Measurements from ENCODE around the gene DDX3X. TPM values are rescaled to one million over a fixed set of nuclear protein-coding genes. Genes with fewer than 3 reads are reported as not detected.

DDX3X gene
- total and polyA plus RNA-seq, 2 donors (not counting 1 experiment from before 2014, with no cell fraction given), result 97.6 to 216 TPM

DNA sequence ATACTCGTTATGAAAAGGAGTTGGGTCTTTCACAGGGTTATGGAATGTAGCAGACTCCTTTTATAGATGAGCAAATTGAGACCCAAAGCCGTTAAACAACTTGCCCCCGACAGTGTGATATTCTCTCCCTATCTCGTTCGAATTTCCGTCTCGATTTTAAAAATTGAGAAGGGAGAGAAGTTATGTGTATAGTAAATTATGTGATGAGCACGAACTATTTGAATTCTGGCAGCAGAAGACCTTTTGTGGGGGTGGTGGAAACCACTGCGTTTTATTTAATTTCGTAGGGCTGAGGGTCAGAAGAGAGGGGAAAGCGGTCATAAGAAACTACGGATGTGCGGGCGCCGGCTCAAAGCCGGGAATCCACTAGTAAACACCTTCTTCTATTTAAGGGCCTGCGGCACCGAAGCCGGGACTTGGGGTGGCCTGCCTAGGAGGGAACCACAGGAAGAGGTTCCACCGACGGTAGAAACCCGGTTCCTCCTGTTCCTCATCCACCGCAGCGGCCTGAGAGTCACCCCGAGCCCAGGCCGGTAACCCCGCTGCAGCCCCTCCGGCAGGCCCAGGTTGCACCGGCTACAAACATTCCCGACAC, 1.5 kb upstream of the DDX3X start:
- DNase-seq (ENCODE audit: low read depth in 2 of 2), result peak; percentile 37 to 61
- peak overlapping the region; percentile 93 for H3K4me2 ChIP-seq (ENCODE audit: extremely low read depth, insufficient read depth, low read length)
- no peaks in the 10 kb centered on the region for H3K27me3 ChIP-seq (ENCODE audit: control insufficient read depth, insufficient read depth, low read length)
- peak overlapping the region; percentile 40 to 98 (median 72) for H3K4me3 ChIP-seq (replicated peaks in 1 of 4; ENCODE audit: control extremely low read depth in 1 of 4, insufficient read depth in 1 of 4, low read depth in 3 of 4, low read length in 4 of 4)
- H2AFZ ChIP-seq (ENCODE audit: low read length), result no peak overlapping the region
- H3K27ac ChIP-seq (ENCODE audit: insufficient read depth, low read length), result peak overlapping the region; percentile 100
- peaks cover 34% of the 10 kb centered on the region for H3K79me2 ChIP-seq (ENCODE audit: control insufficient read depth, insufficient read depth, low read length)
- no peak for TF ChIP-seq EZH2 (IDR thresholded peaks at IDR 0.05; ENCODE audit: low read length, missing control alignments)
- TF ChIP-seq CTCF (conservative IDR thresholded peaks at IDR 0.05 in 1 of 2, IDR thresholded peaks at IDR 0.05 in 1 of 2; ENCODE audit: low read depth in 1 of 2, low read length in 2 of 2), result no peak
- H3K9me3 ChIP-seq (ENCODE audit: control insufficient read depth, insufficient read depth, low read depth, low read length), result no peaks in the 10 kb centered on the region
- H3K4me1 ChIP-seq (ENCODE audit: control insufficient read depth, extremely low read depth, insufficient read depth, low read length), result no peaks in the 10 kb centered on the region
- H3K9ac ChIP-seq (ENCODE audit: insufficient read depth, low read length), result peak overlapping the region; percentile 99
- H4K20me1 ChIP-seq (ENCODE audit: control insufficient read depth, extremely low read depth, insufficient read depth, low read length), result peaks cover 7% of the 10 kb centered on the region
- no peaks in the 10 kb centered on the region for H3K36me3 ChIP-seq (ENCODE audit: control insufficient read depth, insufficient read depth, low read length)

- Histone ChIP-seq H3K36me3 (ENCODE audit: control insufficient read depth, insufficient read depth, low read length) (no peaks in the 10 kb centered on the region), H4K20me1 (ENCODE audit: control insufficient read depth, extremely low read depth, insufficient read depth, low read length) (peaks cover 11% of the 10 kb centered on the region), H3K79me2 (ENCODE audit: control insufficient read depth, insufficient read depth, low read length) (peaks cover 41% of the 10 kb centered on the region), H3K9ac (ENCODE audit: insufficient read depth, low read length) (peak overlapping the region; percentile 99), H3K9me3 (ENCODE audit: control insufficient read depth, insufficient read depth, low read depth, low read length) (no peaks in the 10 kb centered on the region), H3K27me3 (ENCODE audit: control insufficient read depth, insufficient read depth, low read length) (no peaks in the 10 kb centered on the region), H3K4me2 (ENCODE audit: extremely low read depth, insufficient read depth, low read length) (peak overlapping the region; percentile 97), H3K4me3 (replicated peaks in 1 of 4; ENCODE audit: control extremely low read depth in 1 of 4, insufficient read depth in 1 of 4, low read depth in 3 of 4, low read length in 4 of 4) (peak overlapping the region; percentile 89 to 98 (median 96)), H2AFZ (ENCODE audit: low read length) (peak overlapping the region; percentile 90), H3K4me1 (ENCODE audit: control insufficient read depth, extremely low read depth, insufficient read depth, low read length) (no peaks in the 10 kb centered on the region), H3K27ac (ENCODE audit: insufficient read depth, low read length) (peak overlapping the region; percentile 100)
- TF ChIP-seq CTCF (conservative IDR thresholded peaks at IDR 0.05 in 1 of 2, IDR thresholded peaks at IDR 0.05 in 1 of 2; ENCODE audit: low read depth in 1 of 2, low read length in 2 of 2) (no peak), EZH2 (IDR thresholded peaks at IDR 0.05; ENCODE audit: low read length, missing control alignments) (no peak)
- peak; percentile 85 to 88 for DNase-seq (ENCODE audit: low read depth in 2 of 2)
Measured at GRCh38 chrX:41333003-41333743, 789 bp upstream of the DDX3X start.

DNA sequence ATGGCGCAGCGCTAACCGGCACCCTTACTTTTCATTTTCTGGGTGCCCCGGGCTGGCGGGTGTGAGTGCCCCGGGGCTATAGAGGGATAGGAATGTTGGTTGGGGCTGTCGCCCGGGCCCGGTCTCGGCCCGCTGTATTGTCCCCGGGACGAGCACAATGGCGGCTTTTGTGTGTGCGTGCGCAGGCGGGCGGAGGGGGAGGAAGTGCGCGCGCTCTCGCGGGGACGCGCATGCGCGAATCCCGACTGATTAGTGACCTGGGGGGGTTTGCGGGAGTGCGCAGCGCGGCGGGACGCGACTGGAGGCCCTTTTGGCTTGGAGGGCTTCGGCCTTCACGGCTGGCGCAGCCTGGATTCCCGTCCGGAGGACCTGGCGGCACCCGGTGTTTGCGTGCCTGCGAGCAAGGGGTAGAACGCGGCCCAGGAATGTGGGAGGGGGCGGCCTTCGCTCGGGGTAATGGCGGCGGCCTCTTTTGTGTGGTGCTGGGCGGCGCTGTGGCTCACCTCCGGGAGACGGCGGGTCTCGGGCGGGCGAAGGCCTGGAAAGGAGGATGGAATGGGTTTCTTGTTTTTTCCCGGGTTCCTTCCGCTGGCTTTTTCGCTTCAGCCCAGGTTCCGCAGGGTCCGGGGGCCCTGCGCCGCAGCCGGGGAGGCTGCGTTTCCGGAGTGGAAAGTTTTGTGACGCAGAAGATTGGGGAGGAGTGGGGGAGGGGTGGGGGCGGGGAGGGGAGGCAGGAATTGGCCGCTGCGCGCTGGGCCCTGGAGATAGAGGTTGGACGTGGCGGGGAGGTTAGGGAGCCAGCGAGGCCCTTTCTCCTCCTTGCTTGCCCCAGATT, 618 bp downstream of the DDX3X start:
- Histone ChIP-seq H3K27me3 (ENCODE audit: control insufficient read depth, insufficient read depth, low read length) (no peaks in the 10 kb centered on the region), H3K4me2 (ENCODE audit: extremely low read depth, insufficient read depth, low read length) (peak overlapping the region; percentile 97), H3K4me3 (replicated peaks in 1 of 4; ENCODE audit: control extremely low read depth in 1 of 4, insufficient read depth in 1 of 4, low read depth in 3 of 4, low read length in 4 of 4) (peak overlapping the region; percentile 89 to 98 (median 96)), H2AFZ (ENCODE audit: low read length) (no peak overlapping the region), H3K36me3 (ENCODE audit: control insufficient read depth, insufficient read depth, low read length) (no peaks in the 10 kb centered on the region), H3K9ac (ENCODE audit: insufficient read depth, low read length) (peak overlapping the region; percentile 99), H3K9me3 (ENCODE audit: control insufficient read depth, insufficient read depth, low read depth, low read length) (no peaks in the 10 kb centered on the region), H3K4me1 (ENCODE audit: control insufficient read depth, extremely low read depth, insufficient read depth, low read length) (no peaks in the 10 kb centered on the region), H4K20me1 (ENCODE audit: control insufficient read depth, extremely low read depth, insufficient read depth, low read length) (peaks cover 18% of the 10 kb centered on the region), H3K79me2 (ENCODE audit: control insufficient read depth, insufficient read depth, low read length) (peaks cover 54% of the 10 kb centered on the region), H3K27ac (ENCODE audit: insufficient read depth, low read length) (peak overlapping the region; percentile 100)
- peak; percentile 70 to 74 for DNase-seq (ENCODE audit: low read depth in 2 of 2)
- no peak for TF ChIP-seq EZH2 (IDR thresholded peaks at IDR 0.05; ENCODE audit: low read length, missing control alignments)
- TF ChIP-seq CTCF (conservative IDR thresholded peaks at IDR 0.05 in 1 of 2, IDR thresholded peaks at IDR 0.05 in 1 of 2; ENCODE audit: low read depth in 1 of 2, low read length in 2 of 2), result no peak

Measured in fibroblast of lung (primary cell).